Spleen (tissue), 11 donors: ENCODE results near the gene CGNL1. TPM values are rescaled to one million over a fixed set of nuclear protein-coding genes. Genes with fewer than 3 reads are reported as not detected.

ENCODE experiments used
- DNase-seq: peaks from one replicate; pipeline ENCODE4 v3.0.0-alpha.2; 2020
- H3K27ac ChIP-seq, 8 donors: fragments of 200-600 bp; sonication (generic) in 7 of 8; 1 replicate in 4 of 8; 2 replicates in 4 of 8; pipeline versions ENCODE4 v1.5.0 to v1.8.0; 2016 to 2021; ENCODE audit warnings: inconsistent platforms in 4 of 8, mild to moderate bottlenecking in 4 of 8, moderate library complexity in 1 of 8
- H3K27me3 ChIP-seq, 7 donors: fragments of 200-600 bp; sonication (generic) in 6 of 7; replicated peaks in 1 of 7; 1 replicate in 4 of 7; 2 replicates in 3 of 7; pipeline versions ENCODE4 v1.5.0 to v1.8.0; 2016 to 2021; ENCODE audit warnings: inconsistent platforms in 3 of 7, mild to moderate bottlenecking in 1 of 7
- H3K36me3 ChIP-seq, 6 donors: fragments of 200-600 bp; sonication (generic) in 5 of 6; 1 replicate in 4 of 6; 2 replicates in 2 of 6; pipeline versions ENCODE4 v1.5.0 to v1.8.0; 2016 to 2021; ENCODE audit warnings: inconsistent platforms in 2 of 6
- H3K4me1 ChIP-seq, 6 donors: fragments of 200-600 bp; sonication (generic) in 5 of 6; 1 replicate in 3 of 6; 2 replicates in 3 of 6; pipeline versions ENCODE4 v1.5.0 to v1.8.0; 2016 to 2021; ENCODE audit warnings: inconsistent platforms in 3 of 6
- H3K4me3 ChIP-seq, 8 donors: fragments of 200-600 bp; sonication (generic) in 7 of 8; 1 replicate in 4 of 8; 2 replicates in 4 of 8; pipeline versions ENCODE4 v1.5.0 to v1.8.0; 2016 to 2021; ENCODE audit warnings: inconsistent platforms in 4 of 8, mild to moderate bottlenecking in 4 of 8, moderate library complexity in 2 of 8
- H3K9me3 ChIP-seq, 8 donors: fragments of 200-600 bp; sonication (generic) in 7 of 8; 1 replicate in 4 of 8; 2 replicates in 4 of 8; pipeline versions ENCODE4 v1.5.0 to v1.8.0; 2016 to 2021; ENCODE audit warnings: inconsistent platforms in 4 of 8
- CTCF ChIP-seq, 11 experiments: fragments of 200-600 bp in 7 of 11; fragments of 450-650 bp in 4 of 11; sonication (generic) in 4 of 11; IDR thresholded peaks in 8 of 11; conservative IDR thresholded peaks in 3 of 11; 1 replicate in 7 of 11; 2 replicates in 4 of 11; pipeline versions ENCODE4 v1.4.0 to v1.8.0; 2016 to 2021; ENCODE audit warnings: antibody characterized with exemption in 11 of 11, inconsistent platforms in 4 of 11, mild to moderate bottlenecking in 1 of 11
- POLR2A ChIP-seq, 3 donors: fragments of 450-650 bp; IDR thresholded peaks; one replicate each; pipeline ENCODE4 v1.5.1; 2017; ENCODE audit warnings: antibody characterized with exemption in 3 of 3, mild to moderate bottlenecking in 1 of 3
- POLR2AphosphoS5 ChIP-seq, 3 donors: sonication (generic); formaldehyde crosslinking; IDR thresholded peaks; one replicate each; pipeline ENCODE4 v1.5.1; 2017; ENCODE audit warnings: antibody characterized with exemption in 3 of 3
- WGBS, 5 donors: extraction: QIAGEN DNeasy Blood & Tissue Kit in 3 of 5; methylation state at CpG; one replicate each; pipeline versions ENCODE4 v1.1.5 to v1.1.7; 2013 to 2018; 5-methylcytosine and 5-hydroxymethylcytosine counted together
- intact Hi-C: fragments of 100-400 bp; cut with DNase I; formaldehyde crosslinking; loops from one replicate; pipeline ENCODE4 v1.15.0; 2023; ENCODE audit warnings: low total_unique reads
- polyA plus RNA-seq, 3 donors: library from polyadenylated mRNA; stranded (reverse); fragments of 200-250 nt; gene quantifications; one replicate each; pipeline ENCODE4 v1.2.1, GENCODE V29; 2013
- total RNA-seq, 7 donors: library from RNA; depleted of rRNA in 3 of 7; stranded (reverse); fragments of >200 nt in 3 of 7; fragmentation: NEBNext Ultra II Directional in 4 of 7; extraction: Animal tissue kit (Norgen Biotek cat#: 25700) in 4 of 7; gene quantifications; one replicate each; pipeline versions ENCODE4 v1.1.0 to v1.2.1, GENCODE V29; 2016 to 2021
- donor health status: healthy with polysubstance abuse.
- donor health status: DM: no; HTN: no; CAD: no; lungs with moderate emphysema.
- donor health status: DM: no; HTN: no; CAD: no.
- donor health status: Bipolar disorder and iron deficiency.
- donor health status: healthy.
- donor health status: DM: no; HTN: no; CAD: no.
- donor health status: DM: yes; HTN: yes; CAD: no.

The CGNL1 gene
- total and polyA plus RNA-seq, 10 donors = 0.07 to 0.73 (median 0.36) TPM

GRCh38 chr15:57401546-57401945 lies 25.2 kb downstream of the CGNL1 start:
- Histone ChIP-seq H3K9me3 (no peaks in the 10 kb centered on the region), H3K36me3 (no peaks in the 10 kb centered on the region), H3K4me1 (no peaks in the 10 kb centered on the region), H3K27me3 (peaks cover 0 to 20% (median 0%) of the 10 kb centered on the region in 7 donors), H3K27ac (no peak overlapping the region), H3K4me3 (no peak overlapping the region)
- WGBS, 5 donors = 89 to 98% (median 95%) methylated on average over 1 of the region's 1 CpG
- DNase-seq = no peak
- intact Hi-C loops = no loop called here
- no peak for TF ChIP-seq POLR2A (IDR thresholded peaks at IDR 0.05)
- TF ChIP-seq POLR2AphosphoS5 (IDR thresholded peaks at IDR 0.05) = no peak

- no peak overlapping the region for H3K4me3 ChIP-seq
- H3K27ac ChIP-seq = no peak overlapping the region
- TF ChIP-seq POLR2A (IDR thresholded peaks at IDR 0.05) (no peak), CTCF (IDR thresholded peaks at IDR 0.05 in 8 of 11, conservative IDR thresholded peaks at IDR 0.05 in 3 of 11) (no peak), POLR2AphosphoS5 (IDR thresholded peaks at IDR 0.05) (no peak)
- H3K4me1 ChIP-seq = no peaks in the 10 kb centered on the region
- H3K36me3 ChIP-seq = no peaks in the 10 kb centered on the region
- H3K9me3 ChIP-seq = no peaks in the 10 kb centered on the region
- intact Hi-C loops = no loop called here
- peaks cover 0 to 20% (median 0%) of the 10 kb centered on the region in 7 donors for H3K27me3 ChIP-seq
- 39 to 49% (median 46%) methylated on average over 2 to 4 of the region's 4 CpGs for WGBS, 5 donors
- no peak for DNase-seq
Observed at GRCh38 chr15:57403017-57403416, 26.7 kb downstream of the CGNL1 start.

- intact Hi-C loops = no loop called here
- Histone ChIP-seq H3K27ac (no peak overlapping the region), H3K9me3 (no peaks in the 10 kb centered on the region), H3K4me1 (no peaks in the 10 kb centered on the region), H3K36me3 (no peaks in the 10 kb centered on the region), H3K27me3 (peaks cover 0 to 15% (median 0%) of the 10 kb centered on the region in 7 donors), H3K4me3 (no peak overlapping the region)
- no peak for DNase-seq
- WGBS, 5 donors = 63 to 88% (median 80%) methylated on average over 5 of the region's 5 CpGs
- TF ChIP-seq POLR2AphosphoS5 (IDR thresholded peaks at IDR 0.05) (no peak), POLR2A (IDR thresholded peaks at IDR 0.05) (no peak), CTCF (IDR thresholded peaks at IDR 0.05 in 8 of 11, conservative IDR thresholded peaks at IDR 0.05 in 3 of 11) (no peak)
Observed at GRCh38 chr15:57403566-57404325, 27.4 kb downstream of the CGNL1 start.

- Histone ChIP-seq H3K27me3 (peaks cover 0 to 10% (median 0%) of the 10 kb centered on the region in 7 donors), H3K9me3 (no peaks in the 10 kb centered on the region), H3K36me3 (no peaks in the 10 kb centered on the region), H3K4me3 (no peak overlapping the region), H3K27ac (no peak overlapping the region), H3K4me1 (no peaks in the 10 kb centered on the region)
- WGBS, 5 donors = 66 to 78% (median 72%) methylated on average over 5 of the region's 5 CpGs
- no peak for DNase-seq
- TF ChIP-seq POLR2AphosphoS5 (IDR thresholded peaks at IDR 0.05) (no peak), POLR2A (IDR thresholded peaks at IDR 0.05) (no peak), CTCF (IDR thresholded peaks at IDR 0.05 in 8 of 11, conservative IDR thresholded peaks at IDR 0.05 in 3 of 11) (no peak)
- intact Hi-C loops = no loop called here
Observed at GRCh38 chr15:57405133-57405532, 28.8 kb downstream of the CGNL1 start.
